Activated CD4-positive, alpha-beta T cell treated with anti-CD3 and anti-CD28 coated beads, Interleukin-2, amount 10 ng/mL, durations not matched to agents 24 days and 14 days (primary cell): ENCODE measurements around the gene ERN2. TPM values are rescaled to one million over a fixed set of nuclear protein-coding genes. Genes with fewer than 3 reads are reported as not detected.
"Not testable (repeated sequence)": the region's sequence is repeated elsewhere in the genome, so short reads cannot be mapped to it uniquely, and the experiment has no call there.

Source experiments
- DNase-seq: peaks from one replicate; pipeline ENCODE4 v3.0.0; 2022
- H3K27ac Mint-ChIP-seq: one replicate; pipeline ENCODE4 v1.8.0; 2022; ENCODE audit warnings: mild to moderate bottlenecking, mixed read lengths
- H3K27me3 Mint-ChIP-seq: one replicate; pipeline ENCODE4 v1.8.0; 2022; ENCODE audit warnings: mixed read lengths
- H3K36me3 Mint-ChIP-seq: one replicate; pipeline ENCODE4 v1.8.0; 2022; ENCODE audit warnings: low read depth, mild to moderate bottlenecking, mixed read lengths
- H3K4me1 Mint-ChIP-seq: one replicate; pipeline ENCODE4 v1.8.0; 2021; ENCODE audit warnings: mixed read lengths
- H3K4me3 Mint-ChIP-seq: one replicate; pipeline ENCODE4 v1.8.0; 2022; ENCODE audit warnings: mild to moderate bottlenecking, moderate library complexity, mixed read lengths
- H3K9me3 Mint-ChIP-seq: one replicate; pipeline ENCODE4 v1.8.0; 2021; ENCODE audit warnings: mixed read lengths
- intact Hi-C: fragments of 100-400 bp; cut with micrococcal nuclease; formaldehyde crosslinking; loops from one replicate; pipeline ENCODE4 v1.15.1; 2023
- total RNA-seq: library from RNA; stranded (reverse); gene quantifications from 2 replicates; pipeline ENCODE4 v1.2.3, GENCODE V29; 2022

ERN2 gene
- total RNA-seq, 1 donor from 2014 or later, result not detected

GRCh38 chr16:23734176-23734893 is 21.3 kb upstream of the ERN2 start:
- H3K27ac Mint-ChIP-seq, result no peak overlapping the region
- intact Hi-C loops, result no loop called here

GRCh38 chr16:23729503-23730424 is 16.7 kb upstream of the ERN2 start:
- Mint-ChIP-seq H3K36me3 (no peaks in the 10 kb centered on the region), H3K27me3 (peaks cover 9% of the 10 kb centered on the region), H3K27ac (no peak overlapping the region), H3K4me3 (no peak overlapping the region), H3K4me1 (peaks cover 2% of the 10 kb centered on the region), H3K9me3 (no peaks in the 10 kb centered on the region)
- intact Hi-C loops, result no loop called here
- DNase-seq, result no peak

More at GRCh38 chr16:23734176-23734893, 21.3 kb upstream of the ERN2 start:
- Mint-ChIP-seq H3K4me1 (peaks cover 5% of the 10 kb centered on the region), H3K36me3 (no peaks in the 10 kb centered on the region), H3K27me3 (peaks cover 16% of the 10 kb centered on the region), H3K4me3 (no peak overlapping the region), H3K9me3 (no peaks in the 10 kb centered on the region)
- no peak for DNase-seq

- H3K27me3 Mint-ChIP-seq, result peaks cover 12% of the 10 kb centered on the region
- peaks cover 2% of the 10 kb centered on the region for H3K4me1 Mint-ChIP-seq
- H3K36me3 Mint-ChIP-seq, result no peaks in the 10 kb centered on the region
- H3K9me3 Mint-ChIP-seq, result no peaks in the 10 kb centered on the region
- intact Hi-C loops, result no loop called here
- no peak overlapping the region for H3K27ac Mint-ChIP-seq
- H3K4me3 Mint-ChIP-seq, result no peak overlapping the region
- DNase-seq, result no peak
These were observed 15.1 kb upstream of the ERN2 start for GRCh38 chr16:23728112-23728477.

- intact Hi-C loops, result no loop called here
- H3K36me3 Mint-ChIP-seq, result no peaks in the 10 kb centered on the region
- H3K4me1 Mint-ChIP-seq, result peaks cover 2% of the 10 kb centered on the region
- no peak overlapping the region for H3K4me3 Mint-ChIP-seq
- no peaks in the 10 kb centered on the region for H3K9me3 Mint-ChIP-seq
- H3K27me3 Mint-ChIP-seq, result peaks cover 13% of the 10 kb centered on the region
- no peak overlapping the region for H3K27ac Mint-ChIP-seq
- no peak for DNase-seq
These were observed 13.7 kb upstream of the ERN2 start for GRCh38 chr16:23726710-23727109.

GRCh38 chr16:23724785-23725131 is 11.7 kb upstream of the ERN2 start:
- Mint-ChIP-seq H3K27ac (no peak overlapping the region), H3K4me1 (peaks cover 2% of the 10 kb centered on the region), H3K36me3 (no peaks in the 10 kb centered on the region), H3K27me3 (peaks cover 11% of the 10 kb centered on the region), H3K4me3 (no peak overlapping the region), H3K9me3 (no peaks in the 10 kb centered on the region)
- intact Hi-C loops, result no loop called here
- no peak for DNase-seq

GRCh38 chr16:23724096-23724784 is 11.2 kb upstream of the ERN2 start:
- H3K4me1 Mint-ChIP-seq, result peaks cover 2% of the 10 kb centered on the region

GRCh38 chr16:23722613-23723240 is 9.7 kb upstream of the ERN2 start:
- DNase-seq, H3K27ac Mint-ChIP-seq, H3K36me3 Mint-ChIP-seq, intact Hi-C loops, H3K4me1 Mint-ChIP-seq, H3K9me3 Mint-ChIP-seq, H3K4me3 Mint-ChIP-seq: not testable (repeated sequence)
- H3K27me3 Mint-ChIP-seq, result peaks cover 16% of the 10 kb centered on the region

More at GRCh38 chr16:23724096-23724784, 11.2 kb upstream of the ERN2 start:
- Mint-ChIP-seq H3K9me3 (no peaks in the 10 kb centered on the region), H3K27ac (no peak overlapping the region), H3K4me3 (no peak overlapping the region), H3K36me3 (no peaks in the 10 kb centered on the region), H3K27me3 (peaks cover 9% of the 10 kb centered on the region)
- intact Hi-C loops, result no loop called here
- no peak for DNase-seq

- peaks cover 42% of the 10 kb centered on the region for H3K27me3 Mint-ChIP-seq
- no peak for DNase-seq
These were observed 3.5 kb upstream of the ERN2 start for GRCh38 chr16:23716484-23716883.

GRCh38 chr16:23711785-23712184 is 1.2 kb downstream of the ERN2 start:
- DNase-seq, result no peak
- Mint-ChIP-seq H3K27me3 (peaks cover 30% of the 10 kb centered on the region), H3K27ac (no peak overlapping the region), H3K36me3 (no peaks in the 10 kb centered on the region), H3K9me3 (peaks cover 9% of the 10 kb centered on the region), H3K4me3 (no peak overlapping the region), H3K4me1 (no peaks in the 10 kb centered on the region)
- intact Hi-C loops, result no loop called here

More at GRCh38 chr16:23716484-23716883, 3.5 kb upstream of the ERN2 start:
- no peak overlapping the region for H3K4me3 Mint-ChIP-seq
- H3K27ac Mint-ChIP-seq, result no peak overlapping the region
- H3K36me3 Mint-ChIP-seq, result no peaks in the 10 kb centered on the region
- intact Hi-C loops, result no loop called here
- no peaks in the 10 kb centered on the region for H3K4me1 Mint-ChIP-seq
- H3K9me3 Mint-ChIP-seq, result no peaks in the 10 kb centered on the region

- H3K4me3 Mint-ChIP-seq, result no peak overlapping the region
- peaks cover 25% of the 10 kb centered on the region for H3K27me3 Mint-ChIP-seq
- no peaks in the 10 kb centered on the region for H3K36me3 Mint-ChIP-seq
- intact Hi-C loops, result no loop called here
- H3K9me3 Mint-ChIP-seq, result peaks cover 9% of the 10 kb centered on the region
- H3K4me1 Mint-ChIP-seq, result no peaks in the 10 kb centered on the region
- DNase-seq, result no peak
- no peak overlapping the region for H3K27ac Mint-ChIP-seq
These were observed 2.5 kb downstream of the ERN2 start for GRCh38 chr16:23710504-23710903.

GRCh38 chr16:23710008-23710407 is 3.0 kb downstream of the ERN2 start:
- H3K4me1 Mint-ChIP-seq, result no peaks in the 10 kb centered on the region
- intact Hi-C loops, result no loop called here
- no peak for DNase-seq
- no peaks in the 10 kb centered on the region for H3K36me3 Mint-ChIP-seq
- H3K4me3 Mint-ChIP-seq, result no peak overlapping the region
- H3K27ac Mint-ChIP-seq, result no peak overlapping the region
- peaks cover 9% of the 10 kb centered on the region for H3K9me3 Mint-ChIP-seq
- H3K27me3 Mint-ChIP-seq, result peaks cover 24% of the 10 kb centered on the region

GRCh38 chr16:23709536-23709935 is 3.5 kb downstream of the ERN2 start:
- Mint-ChIP-seq H3K4me3 (no peak overlapping the region), H3K9me3 (peaks cover 9% of the 10 kb centered on the region), H3K4me1 (no peaks in the 10 kb centered on the region), H3K27me3 (peaks cover 21% of the 10 kb centered on the region), H3K27ac (no peak overlapping the region), H3K36me3 (no peaks in the 10 kb centered on the region)
- intact Hi-C loops, result no loop called here
- no peak for DNase-seq

GRCh38 chr16:23706439-23706838 is 6.6 kb downstream of the ERN2 start:
- Mint-ChIP-seq H3K9me3 (peaks cover 14% of the 10 kb centered on the region), H3K27me3 (peaks cover 3% of the 10 kb centered on the region), H3K4me1 (no peaks in the 10 kb centered on the region), H3K36me3 (no peaks in the 10 kb centered on the region), H3K4me3 (no peak overlapping the region), H3K27ac (no peak overlapping the region)
- DNase-seq, result no peak
- intact Hi-C loops, result no loop called here
